Activated T-helper 1 cell treated with anti-CD3 and anti-CD28 coated beads, Interleukin-12 subunit alpha, Interleukin-12 subunit beta, Interleukin-2, Interleukin-4 antibody, amounts not matched to agents 30 ng/mL and 10 ng/mL and 1 ng/mL, durations not matched to agents 14 hours and 24 hours and 36 hours (primary cell): ENCODE measurements around the gene RPL23. TPM values are rescaled to one million over a fixed set of nuclear protein-coding genes. Genes with fewer than 3 reads are reported as not detected.

Experiments
- DNase-seq: peaks from one replicate; pipeline ENCODE4 v3.0.0; 2021; ENCODE audit warnings: low spot score
- H3K27ac Mint-ChIP-seq: one replicate; pipeline ENCODE4 v1.8.0; 2021; ENCODE audit warnings: mild to moderate bottlenecking, mixed read lengths
- H3K27me3 Mint-ChIP-seq: one replicate; pipeline ENCODE4 v1.8.0; 2022; ENCODE audit warnings: mild to moderate bottlenecking, moderate library complexity, mixed read lengths; ENCODE audit not compliant: insufficient read depth
- H3K36me3 Mint-ChIP-seq: one replicate; pipeline ENCODE4 v1.8.0; 2021; ENCODE audit warnings: low read depth, mixed read lengths
- H3K4me1 Mint-ChIP-seq: one replicate; pipeline ENCODE4 v1.8.0; 2021; ENCODE audit warnings: low read depth, mixed read lengths
- H3K4me3 Mint-ChIP-seq: one replicate; pipeline ENCODE4 v1.8.0; 2021; ENCODE audit warnings: mild to moderate bottlenecking, moderate library complexity, mixed read lengths
- H3K9me3 Mint-ChIP-seq: one replicate; pipeline ENCODE4 v1.8.0; 2021; ENCODE audit warnings: mixed read lengths
- intact Hi-C: fragments of 100-400 bp; cut with micrococcal nuclease; formaldehyde crosslinking; loops from one replicate; pipeline ENCODE4 v1.15.1; 2024
- total RNA-seq: library from RNA; stranded (reverse); gene quantifications from 2 replicates; pipeline ENCODE4 v1.2.3, GENCODE V29; 2022

The RPL23 gene
- total RNA-seq, 1 donor from 2014 or later: 1,871 TPM

GRCh38 chr17:38892083-38892482, 38.6 kb upstream of the RPL23 start:
- peaks cover 38% of the 10 kb centered on the region for H3K36me3 Mint-ChIP-seq
- peak overlapping the region; percentile 53 for H3K4me3 Mint-ChIP-seq
- H3K27me3 Mint-ChIP-seq: no peaks in the 10 kb centered on the region
- intact Hi-C loops: no loop called here
- no peak for DNase-seq
- peak overlapping the region; percentile 81 for H3K27ac Mint-ChIP-seq
- H3K4me1 Mint-ChIP-seq: peaks cover 61% of the 10 kb centered on the region
- H3K9me3 Mint-ChIP-seq: no peaks in the 10 kb centered on the region

GRCh38 chr17:38891441-38891840, 37.9 kb upstream of the RPL23 start:
- peaks cover 39% of the 10 kb centered on the region for H3K36me3 Mint-ChIP-seq
- no peak for DNase-seq
- H3K9me3 Mint-ChIP-seq: no peaks in the 10 kb centered on the region
- H3K27ac Mint-ChIP-seq: peak overlapping the region; percentile 81
- intact Hi-C loops: no loop called here
- peak overlapping the region; percentile 53 for H3K4me3 Mint-ChIP-seq
- no peaks in the 10 kb centered on the region for H3K27me3 Mint-ChIP-seq
- H3K4me1 Mint-ChIP-seq: peaks cover 62% of the 10 kb centered on the region

GRCh38 chr17:38890410-38890746, 36.9 kb upstream of the RPL23 start:
- no peak for DNase-seq
- peaks cover 69% of the 10 kb centered on the region for H3K4me1 Mint-ChIP-seq
- H3K9me3 Mint-ChIP-seq: no peaks in the 10 kb centered on the region
- H3K36me3 Mint-ChIP-seq: peaks cover 40% of the 10 kb centered on the region
- peak overlapping the region; percentile 81 for H3K27ac Mint-ChIP-seq
- intact Hi-C loops: no loop called here
- H3K27me3 Mint-ChIP-seq: no peaks in the 10 kb centered on the region
- H3K4me3 Mint-ChIP-seq: peak overlapping the region; percentile 36

GRCh38 chr17:38889745-38890409, 36.4 kb upstream of the RPL23 start:
- no peak for DNase-seq
- Mint-ChIP-seq H3K36me3 (peaks cover 40% of the 10 kb centered on the region), H3K4me3 (peak overlapping the region; percentile 46), H3K27ac (peak overlapping the region; percentile 81), H3K9me3 (no peaks in the 10 kb centered on the region), H3K27me3 (no peaks in the 10 kb centered on the region), H3K4me1 (peaks cover 72% of the 10 kb centered on the region)
- intact Hi-C loops: no loop called here

GRCh38 chr17:38888842-38889241, 35.3 kb upstream of the RPL23 start:
- Mint-ChIP-seq H3K27ac (no peak overlapping the region), H3K9me3 (no peaks in the 10 kb centered on the region), H3K4me1 (peaks cover 69% of the 10 kb centered on the region), H3K27me3 (no peaks in the 10 kb centered on the region), H3K36me3 (peaks cover 38% of the 10 kb centered on the region), H3K4me3 (no peak overlapping the region)
- DNase-seq: no peak
- intact Hi-C loops: no loop called here

- peaks cover 75% of the 10 kb centered on the region for H3K4me1 Mint-ChIP-seq
- intact Hi-C loops: no loop called here
- DNase-seq: no peak
- H3K27ac Mint-ChIP-seq: peak overlapping the region; percentile 70
- H3K4me3 Mint-ChIP-seq: no peak overlapping the region
- peaks cover 42% of the 10 kb centered on the region for H3K36me3 Mint-ChIP-seq
- no peaks in the 10 kb centered on the region for H3K27me3 Mint-ChIP-seq
- H3K9me3 Mint-ChIP-seq: no peaks in the 10 kb centered on the region
These were observed 33.1 kb upstream of the RPL23 start for GRCh38 chr17:38886643-38887010.

GRCh38 chr17:38885728-38886642, 32.5 kb upstream of the RPL23 start:
- intact Hi-C loops: no loop called here
- Mint-ChIP-seq H3K9me3 (no peaks in the 10 kb centered on the region), H3K4me1 (peaks cover 75% of the 10 kb centered on the region), H3K36me3 (peaks cover 46% of the 10 kb centered on the region), H3K4me3 (no peak overlapping the region), H3K27ac (peak overlapping the region; percentile 70), H3K27me3 (no peaks in the 10 kb centered on the region)
- DNase-seq: no peak

- intact Hi-C loops: no loop called here
- Mint-ChIP-seq H3K9me3 (no peaks in the 10 kb centered on the region), H3K27me3 (no peaks in the 10 kb centered on the region), H3K27ac (peak overlapping the region; percentile 70), H3K4me1 (peaks cover 73% of the 10 kb centered on the region), H3K36me3 (peaks cover 48% of the 10 kb centered on the region), H3K4me3 (peak overlapping the region; percentile 49)
- DNase-seq: no peak
These were observed 31.7 kb upstream of the RPL23 start for GRCh38 chr17:38885044-38885727.

- H3K9me3 Mint-ChIP-seq: no peaks in the 10 kb centered on the region
- H3K4me3 Mint-ChIP-seq: peak overlapping the region; percentile 71
- peaks cover 49% of the 10 kb centered on the region for H3K36me3 Mint-ChIP-seq
- intact Hi-C loops: loop anchor here (1.0 to 2.0 kb wide), 2 partner anchors 13 to 15 kb away; no protein-coding TSS in a partner anchor
- peaks cover 68% of the 10 kb centered on the region for H3K4me1 Mint-ChIP-seq
- no peak for DNase-seq
- H3K27ac Mint-ChIP-seq: peak overlapping the region; percentile 92
- no peaks in the 10 kb centered on the region for H3K27me3 Mint-ChIP-seq
These were observed 30.3 kb upstream of the RPL23 start for GRCh38 chr17:38883592-38884526.

- no peak for DNase-seq
- Mint-ChIP-seq H3K4me1 (peaks cover 71% of the 10 kb centered on the region), H3K4me3 (peak overlapping the region; percentile 53), H3K36me3 (peaks cover 51% of the 10 kb centered on the region), H3K9me3 (no peaks in the 10 kb centered on the region), H3K27ac (peak overlapping the region; percentile 77), H3K27me3 (no peaks in the 10 kb centered on the region)
- intact Hi-C loops: loop anchor here (1.0 to 2.0 kb wide), 2 partner anchors 12 to 16 kb away; no protein-coding TSS in a partner anchor
These were observed 29.3 kb upstream of the RPL23 start for GRCh38 chr17:38882870-38883269.

- H3K4me1 Mint-ChIP-seq: peaks cover 82% of the 10 kb centered on the region
- H3K4me3 Mint-ChIP-seq: peak overlapping the region; percentile 53
- no peaks in the 10 kb centered on the region for H3K9me3 Mint-ChIP-seq
- no peak for DNase-seq
- peaks cover 49% of the 10 kb centered on the region for H3K36me3 Mint-ChIP-seq
- intact Hi-C loops: loop anchor here (2.0 kb wide), 1 partner anchor 17 kb away; no protein-coding TSS in a partner anchor
- no peaks in the 10 kb centered on the region for H3K27me3 Mint-ChIP-seq
- peak overlapping the region; percentile 89 for H3K27ac Mint-ChIP-seq
These were observed 28.2 kb upstream of the RPL23 start for GRCh38 chr17:38881600-38882191.
